ENCODE results near the gene BMPR1B. TPM values are rescaled to one million over a fixed set of nuclear protein-coding genes. Genes with fewer than 3 reads are reported as not detected.
A peak's percentile ranks its signal among the peaks of the same experiment; 100 is the strongest.
"Not testable (repeated sequence)": the region's sequence is repeated elsewhere in the genome, so short reads cannot be mapped to it uniquely, and the experiment has no call there.

BMPR1B gene
- total RNA-seq, 1 experiment from 2014 or later, result not detected

GRCh38 chr4:94834501-94834900 is 76.7 kb downstream of the BMPR1B start (continued):
- TF ChIP-seq CTCF (IDR thresholded peaks at IDR 0.05 in 2 of 3, conservative IDR thresholded peaks at IDR 0.05 in 1 of 3; ENCODE audit: borderline replicate concordance in 1 of 3, insufficient read depth in 1 of 3, low read depth in 2 of 3, low read length in 2 of 3) (no peak), ATF3 (IDR thresholded peaks at IDR 0.05) (no peak), CBX3 (IDR thresholded peaks at IDR 0.05; ENCODE audit: low read depth) (no peak), SP1 (IDR thresholded peaks at IDR 0.05; ENCODE audit: low read depth) (no peak), ZFX (IDR thresholded peaks at IDR 0.05) (no peak)

- H3K27me3 ChIP-seq (ENCODE audit: insufficient read depth, low read length); H3K4me3 ChIP-seq (replicated peaks in 1 of 2; ENCODE audit: low read depth in 1 of 2, low read length in 2 of 2); intact Hi-C loops (cut with micrococcal nuclease); H3K79me2 ChIP-seq (ENCODE audit: insufficient read depth, low read length); DNase-seq (ENCODE audit: low read depth, low spot score); POLR2A ChIA-PET; H3K4me1 ChIP-seq (ENCODE audit: control insufficient read depth in 1 of 2, insufficient read depth in 2 of 2, low read length in 2 of 2); H3K9me3 ChIP-seq (ENCODE audit: control insufficient read depth in 1 of 2, insufficient read depth in 1 of 2, low read depth in 1 of 2, low read length in 2 of 2); H3K36me3 ChIP-seq (ENCODE audit: control insufficient read depth in 1 of 2, insufficient read depth in 2 of 2, low read length in 2 of 2); CTCF ChIA-PET; H3K27ac ChIP-seq (ENCODE audit: low read depth, low read length); H2AFZ ChIP-seq (ENCODE audit: low read depth, low read length, poor library complexity, severe bottlenecking); H3K9me2 ChIP-seq (ENCODE audit: insufficient read depth); H3K9ac ChIP-seq (ENCODE audit: low read length); BruUV-seq (replicated peaks); H3K4me2 ChIP-seq (ENCODE audit: low read length); RAD21 ChIA-PET (ENCODE audit: low non-redundant PET in 1 of 2, low total read pairs in 2 of 2, uncharacterized antibody in 2 of 2, unreplicated experiment in 2 of 2); ATAC-seq; H4K20me1 ChIP-seq (ENCODE audit: insufficient read depth): not testable (repeated sequence)
These were observed 83.6 kb downstream of the BMPR1B start for GRCh38 chr4:94841166-94841863.

- intact Hi-C loops (cut with micrococcal nuclease), result no loop called here
- ChIA-PET POLR2A (no interaction called here), RAD21 (ENCODE audit: low non-redundant PET in 1 of 2, low total read pairs in 2 of 2, uncharacterized antibody in 2 of 2, unreplicated experiment in 2 of 2) (no interaction called here), CTCF (no interaction called here)
- Histone ChIP-seq H3K27ac (ENCODE audit: low read depth, low read length) (no peak overlapping the region), H2AFZ (ENCODE audit: low read depth, low read length, poor library complexity, severe bottlenecking) (peak overlapping the region; percentile 54), H3K4me1 (ENCODE audit: control insufficient read depth in 1 of 2, insufficient read depth in 2 of 2, low read length in 2 of 2) (no peaks in the 10 kb centered on the region), H3K4me3 (replicated peaks in 1 of 2; ENCODE audit: low read depth in 1 of 2, low read length in 2 of 2) (no peak overlapping the region), H4K20me1 (ENCODE audit: insufficient read depth) (no peaks in the 10 kb centered on the region), H3K79me2 (ENCODE audit: insufficient read depth, low read length) (no peaks in the 10 kb centered on the region), H3K36me3 (ENCODE audit: control insufficient read depth in 1 of 2, insufficient read depth in 2 of 2, low read length in 2 of 2) (no peaks in the 10 kb centered on the region), H3K9me3 (ENCODE audit: control insufficient read depth in 1 of 2, insufficient read depth in 1 of 2, low read depth in 1 of 2, low read length in 2 of 2) (no peaks in the 10 kb centered on the region), H3K9ac (ENCODE audit: low read length) (no peak overlapping the region), H3K9me2 (ENCODE audit: insufficient read depth) (no peaks in the 10 kb centered on the region), H3K27me3 (ENCODE audit: insufficient read depth, low read length) (no peaks in the 10 kb centered on the region), H3K4me2 (ENCODE audit: low read length) (no peak overlapping the region)
- BruUV-seq (replicated peaks), result no TSS peak
- DNase-seq (ENCODE audit: low read depth, low spot score), result no peak
- ATAC-seq, result no peak
- TF ChIP-seq EZH2phosphoT487 (IDR thresholded peaks at IDR 0.05; ENCODE audit: borderline replicate concordance) (no peak), ATF3 (IDR thresholded peaks at IDR 0.05) (no peak), SIN3A (IDR thresholded peaks at IDR 0.05; ENCODE audit: low read depth) (no peak), SP1 (IDR thresholded peaks at IDR 0.05; ENCODE audit: low read depth) (no peak), RAD21 (IDR thresholded peaks at IDR 0.05; ENCODE audit: low read depth) (no peak), EZH2 (IDR thresholded peaks at IDR 0.05) (no peak), ZNF274 (IDR thresholded peaks at IDR 0.05; ENCODE audit: low read depth, low read length) (no peak), EGR1 (IDR thresholded peaks at IDR 0.05; ENCODE audit: low read depth) (no peak), MAX (IDR thresholded peaks at IDR 0.05) (no peak), ZBTB33 (IDR thresholded peaks at IDR 0.05; ENCODE audit: extremely low read depth, insufficient replicate concordance, low read length) (no peak), YY1 (IDR thresholded peaks at IDR 0.05; ENCODE audit: extremely low read depth, insufficient replicate concordance, low read depth, low read length) (no peak)
These were observed 84.1 kb downstream of the BMPR1B start for GRCh38 chr4:94841864-94842221.

Data from HCT116 (cell line).